ENCODE measurements around the gene SAMD11.
A peak's percentile ranks its signal among the peaks of the same experiment; 100 is the strongest.

SAMD11 gene

GRCh38 chr1:904310-904950, 19.3 kb upstream of the SAMD11 start:
- H3K27ac ChIP-seq, result no peak overlapping the region
- in situ Hi-C loops (cut with HindIII; ENCODE audit: low pct_ligation_motif_present, low sequenced_read_pairs), result no loop called here
- H3K4me3 ChIP-seq (ENCODE audit: low read depth, low read length), result peak overlapping the region; percentile 47
- peak; percentile 73 for DNase-seq
- H3K27me3 ChIP-seq (replicated peaks), result no peaks in the 10 kb centered on the region
- H3K36me3 ChIP-seq (replicated peaks), result no peaks in the 10 kb centered on the region
- TF ChIP-seq, protein P1, sequence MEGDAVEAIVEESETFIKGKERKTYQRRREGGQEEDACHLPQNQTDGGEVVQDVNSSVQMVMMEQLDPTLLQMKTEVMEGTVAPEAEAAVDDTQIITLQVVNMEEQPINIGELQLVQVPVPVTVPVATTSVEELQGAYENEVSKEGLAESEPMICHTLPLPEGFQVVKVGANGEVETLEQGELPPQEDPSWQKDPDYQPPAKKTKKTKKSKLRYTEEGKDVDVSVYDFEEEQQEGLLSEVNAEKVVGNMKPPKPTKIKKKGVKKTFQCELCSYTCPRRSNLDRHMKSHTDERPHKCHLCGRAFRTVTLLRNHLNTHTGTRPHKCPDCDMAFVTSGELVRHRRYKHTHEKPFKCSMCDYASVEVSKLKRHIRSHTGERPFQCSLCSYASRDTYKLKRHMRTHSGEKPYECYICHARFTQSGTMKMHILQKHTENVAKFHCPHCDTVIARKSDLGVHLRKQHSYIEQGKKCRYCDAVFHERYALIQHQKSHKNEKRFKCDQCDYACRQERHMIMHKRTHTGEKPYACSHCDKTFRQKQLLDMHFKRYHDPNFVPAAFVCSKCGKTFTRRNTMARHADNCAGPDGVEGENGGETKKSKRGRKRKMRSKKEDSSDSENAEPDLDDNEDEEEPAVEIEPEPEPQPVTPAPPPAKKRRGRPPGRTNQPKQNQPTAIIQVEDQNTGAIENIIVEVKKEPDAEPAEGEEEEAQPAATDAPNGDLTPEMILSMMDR (IDR thresholded peaks at IDR 0.05; ENCODE audit: low read depth, low read length, missing control alignments), result peak; percentile 53

DNA sequence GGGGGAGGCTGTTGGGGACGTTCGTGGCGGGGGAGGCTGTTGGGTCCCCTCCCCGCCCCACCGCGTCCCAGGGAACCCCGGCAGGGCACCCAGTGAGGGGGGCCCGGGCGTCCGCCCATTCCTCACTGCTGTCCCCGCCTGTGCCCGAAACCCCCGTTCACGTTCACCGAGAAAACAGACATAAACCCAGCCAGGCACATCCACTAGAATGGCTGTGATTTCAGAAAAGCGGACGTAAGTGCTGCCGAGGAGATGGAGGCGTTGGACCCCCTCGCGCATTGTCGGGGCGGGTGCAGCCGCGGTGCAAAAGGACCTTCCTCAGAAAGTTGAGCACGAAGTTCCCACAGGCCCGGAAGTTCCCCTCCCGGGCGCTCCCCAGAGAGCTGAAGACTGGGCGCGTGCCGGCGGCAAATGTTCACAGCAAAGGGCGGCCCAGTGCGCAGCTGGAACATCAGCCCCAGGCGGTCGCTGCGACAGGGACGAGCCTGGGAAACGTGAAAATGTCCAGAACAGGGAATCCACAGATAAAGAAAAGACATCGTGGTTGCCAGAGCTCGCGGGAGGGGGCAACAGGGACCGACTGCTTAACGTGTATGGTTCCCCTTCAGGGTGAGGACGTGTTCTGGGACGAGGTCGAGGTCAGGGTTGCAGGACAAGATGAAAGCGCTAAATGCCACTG, 18.5 kb upstream of the SAMD11 start:
- Histone ChIP-seq H3K27ac (no peak overlapping the region), H3K36me3 (replicated peaks) (no peaks in the 10 kb centered on the region), H3K4me3 (ENCODE audit: low read depth, low read length) (peak overlapping the region; percentile 47), H3K27me3 (replicated peaks) (peaks cover 2% of the 10 kb centered on the region)
- no peak for DNase-seq
- TF ChIP-seq, protein P1 (IDR thresholded peaks at IDR 0.05; ENCODE audit: low read depth, low read length, missing control alignments), result no peak
- in situ Hi-C loops (cut with HindIII; ENCODE audit: low pct_ligation_motif_present, low sequenced_read_pairs), result no loop called here

DNA sequence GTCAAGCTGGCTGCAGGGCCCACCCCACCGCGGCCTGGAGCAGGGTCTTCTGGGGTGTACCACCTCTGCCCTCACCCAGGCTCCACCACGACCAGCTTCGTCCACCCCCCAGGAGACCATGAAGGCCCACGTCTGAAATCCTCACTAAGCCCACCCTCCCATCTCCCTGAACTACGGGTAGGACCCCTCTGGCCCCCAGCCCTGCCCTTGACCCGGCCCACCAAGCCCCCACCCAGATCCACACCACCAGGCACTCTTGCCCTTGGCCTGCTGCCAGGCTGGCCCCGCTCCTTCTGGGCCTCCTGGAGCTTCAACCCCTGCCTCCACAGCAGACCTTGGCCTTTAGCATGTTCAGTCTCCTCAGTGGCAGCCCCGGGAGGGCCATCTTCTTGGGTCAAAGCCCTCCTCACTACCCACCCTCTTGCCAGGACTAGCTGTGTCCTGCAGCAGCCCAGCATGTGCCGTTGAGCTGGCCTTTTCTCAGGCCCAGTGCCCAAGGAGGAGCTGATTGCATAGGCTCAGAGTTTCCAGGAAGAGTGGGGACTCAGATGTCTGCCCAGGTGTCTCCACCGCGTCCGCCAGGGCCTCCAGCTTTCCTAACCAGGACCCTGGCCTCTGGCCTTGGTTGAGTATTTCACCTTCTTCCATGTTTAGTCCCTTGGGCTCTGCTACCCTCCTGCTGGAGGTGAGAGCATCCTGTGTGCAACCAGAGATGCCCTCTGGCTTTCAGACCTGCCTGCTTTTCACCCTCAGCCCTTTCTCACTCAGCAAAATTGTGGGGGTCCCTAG, 17.7 kb upstream of the SAMD11 start:
- H3K36me3 ChIP-seq (replicated peaks), result no peaks in the 10 kb centered on the region
- H3K27ac ChIP-seq, result no peak overlapping the region
- no peak overlapping the region for H3K4me3 ChIP-seq (ENCODE audit: low read depth, low read length)
- no peak for DNase-seq
- in situ Hi-C loops (cut with HindIII; ENCODE audit: low pct_ligation_motif_present, low sequenced_read_pairs), result no loop called here
- TF ChIP-seq, protein P1 (IDR thresholded peaks at IDR 0.05; ENCODE audit: low read depth, low read length, missing control alignments), result no peak
- H3K27me3 ChIP-seq (replicated peaks), result peaks cover 5% of the 10 kb centered on the region

DNA sequence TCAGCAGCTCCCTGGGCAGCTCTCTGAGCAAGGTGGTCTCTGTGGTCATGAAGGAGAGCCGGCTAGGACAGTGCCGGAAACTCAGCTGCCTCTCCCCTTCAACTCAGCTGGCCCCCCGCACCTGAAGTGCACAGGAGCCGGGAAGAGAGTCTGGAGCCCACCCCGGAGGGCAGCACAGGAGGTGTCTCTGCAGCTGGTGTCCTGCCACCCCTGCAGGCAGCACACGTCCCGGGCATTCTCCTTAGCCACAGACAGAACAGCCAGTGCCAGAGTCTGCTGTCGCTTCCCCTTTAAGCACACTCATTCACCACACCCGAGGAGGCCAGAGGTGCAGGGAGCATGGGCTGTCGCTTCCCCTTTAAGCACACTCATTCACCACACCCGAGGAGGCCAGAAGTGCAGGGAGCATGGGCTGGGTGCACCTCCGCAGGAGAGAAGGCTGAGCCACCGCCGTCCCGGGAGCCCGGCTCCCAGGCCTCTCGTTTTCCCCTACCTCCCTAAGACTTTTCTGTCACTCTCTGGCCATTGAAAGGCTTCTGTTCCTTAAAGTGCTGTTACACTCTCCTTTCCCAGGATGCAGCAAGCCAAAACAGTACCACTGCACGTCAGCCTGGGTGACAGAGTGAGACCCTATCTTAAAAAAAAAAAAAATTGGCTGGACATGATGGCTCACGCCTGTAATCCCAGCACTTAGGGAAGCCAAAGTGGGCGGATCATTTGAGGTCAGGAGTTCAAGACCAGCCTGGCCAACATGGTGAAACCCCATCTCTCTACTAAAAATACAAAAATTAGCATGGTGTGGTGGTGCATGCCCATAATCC, 16.9 kb upstream of the SAMD11 start:
- Histone ChIP-seq H3K36me3 (replicated peaks) (no peaks in the 10 kb centered on the region), H3K27me3 (replicated peaks) (peaks cover 5% of the 10 kb centered on the region), H3K27ac (no peak overlapping the region), H3K4me3 (ENCODE audit: low read depth, low read length) (no peak overlapping the region)
- peak; percentile 34 for DNase-seq
- in situ Hi-C loops (cut with HindIII; ENCODE audit: low pct_ligation_motif_present, low sequenced_read_pairs), result no loop called here
- TF ChIP-seq, protein P1 (IDR thresholded peaks at IDR 0.05; ENCODE audit: low read depth, low read length, missing control alignments), result no peak

GRCh38 chr1:907611-908451, 15.9 kb upstream of the SAMD11 start:
- in situ Hi-C loops (cut with HindIII; ENCODE audit: low pct_ligation_motif_present, low sequenced_read_pairs), result no loop called here
- Histone ChIP-seq H3K27me3 (replicated peaks) (peaks cover 5% of the 10 kb centered on the region), H3K36me3 (replicated peaks) (no peaks in the 10 kb centered on the region), H3K27ac (no peak overlapping the region), H3K4me3 (ENCODE audit: low read depth, low read length) (no peak overlapping the region)
- no peak for DNase-seq
- TF ChIP-seq, protein P1 (IDR thresholded peaks at IDR 0.05; ENCODE audit: low read depth, low read length, missing control alignments), result no peak
